ENCODE results near the gene VGF.
"Not testable (repeated sequence)": the region's sequence is repeated elsewhere in the genome, so short reads cannot be mapped to it uniquely, and the experiment has no call there.

VGF gene

DNA sequence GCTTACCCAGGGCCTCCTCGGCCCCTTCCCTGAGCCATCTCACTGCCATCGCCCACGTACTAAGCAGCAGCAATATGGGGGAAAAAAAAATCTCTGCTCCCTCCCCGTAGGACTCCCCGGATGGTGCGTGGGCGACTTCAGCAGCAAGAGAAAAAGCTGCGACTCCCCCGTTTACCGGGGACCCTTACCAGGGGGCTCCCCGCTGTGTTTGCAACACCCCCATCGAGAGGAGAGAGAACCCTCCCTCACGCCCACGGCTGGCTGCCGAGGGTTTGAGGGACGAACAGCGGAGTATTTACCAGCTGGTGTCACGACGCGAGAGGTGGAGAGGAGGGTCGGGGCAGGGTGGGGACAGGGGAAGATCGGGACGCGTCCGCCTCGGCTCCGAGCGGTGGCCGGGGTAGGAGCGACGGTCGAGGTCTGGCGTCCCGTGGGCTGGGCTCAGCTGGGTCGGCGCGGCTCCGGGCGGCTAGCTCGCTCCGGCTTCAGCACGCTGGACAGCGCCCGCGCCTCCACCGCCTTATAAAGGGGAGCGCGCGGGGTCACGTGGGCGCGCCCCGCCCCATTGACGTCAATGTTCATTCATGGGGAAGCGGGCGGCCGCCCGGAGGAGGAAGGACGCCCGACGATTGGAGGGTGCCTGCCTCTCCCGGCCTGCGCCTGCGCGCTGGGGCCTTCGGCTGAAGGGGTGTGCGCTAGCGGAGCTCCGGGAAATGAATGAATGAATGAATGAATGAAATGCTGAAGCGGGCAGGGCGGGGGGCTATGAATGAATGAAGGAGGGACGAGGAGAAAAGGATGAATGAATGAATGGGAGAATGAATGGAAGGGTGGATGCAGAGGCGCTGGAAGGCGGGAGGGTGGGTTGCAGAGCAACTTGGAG, at the start of gene VGF:
TSS of gene VGF (minus strand) at position 495 of the 883 bp plus-strand sequence. CDS start 726 bp downstream, outside the sequence.
- DNase-seq (ENCODE audit: low spot score), result peak; percentile 92

DNA sequence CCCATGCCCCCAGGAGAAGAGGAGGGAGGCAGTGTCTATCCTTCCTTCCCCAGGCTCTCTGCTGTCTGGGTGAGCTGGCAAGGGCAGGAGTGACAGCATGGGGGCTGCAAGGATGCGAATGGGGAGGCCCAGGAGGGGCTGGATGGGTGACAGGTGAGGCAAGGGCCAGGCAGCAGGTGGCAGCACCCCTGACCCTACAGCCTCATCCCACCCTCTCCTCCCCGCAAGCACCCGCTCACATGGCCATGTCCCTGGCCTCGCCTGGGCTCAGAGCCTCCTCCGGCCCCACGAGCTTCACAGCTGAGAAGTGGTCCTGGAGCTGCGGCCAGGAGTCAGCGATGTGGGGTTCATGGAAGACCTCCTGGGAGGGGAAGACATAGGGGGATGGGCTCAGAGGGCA, 46.6 kb upstream of the VGF start:
- DNase-seq (ENCODE audit: low spot score), result no peak

DNA sequence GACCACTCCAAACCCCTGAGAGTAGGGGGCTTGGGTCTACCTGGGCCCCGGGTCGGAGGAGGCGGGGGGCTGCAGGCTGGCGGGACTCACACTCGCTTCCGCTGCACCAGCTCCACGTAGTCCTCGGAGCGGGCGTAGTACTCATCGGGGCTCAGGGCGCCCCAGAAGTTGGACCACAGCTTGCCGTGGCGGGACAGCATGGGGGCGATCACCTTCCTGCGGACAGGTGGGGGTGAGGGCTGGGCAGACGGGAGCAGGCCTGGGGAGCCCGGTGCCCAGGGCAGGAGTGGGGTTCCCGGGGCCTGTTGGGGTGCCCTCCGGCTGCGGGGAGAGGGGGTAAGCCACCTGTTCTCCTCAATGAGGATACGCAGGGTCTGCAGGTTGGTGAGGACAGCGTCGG, 46.1 kb upstream of the VGF start:
- no peak for DNase-seq (ENCODE audit: low spot score)

DNA sequence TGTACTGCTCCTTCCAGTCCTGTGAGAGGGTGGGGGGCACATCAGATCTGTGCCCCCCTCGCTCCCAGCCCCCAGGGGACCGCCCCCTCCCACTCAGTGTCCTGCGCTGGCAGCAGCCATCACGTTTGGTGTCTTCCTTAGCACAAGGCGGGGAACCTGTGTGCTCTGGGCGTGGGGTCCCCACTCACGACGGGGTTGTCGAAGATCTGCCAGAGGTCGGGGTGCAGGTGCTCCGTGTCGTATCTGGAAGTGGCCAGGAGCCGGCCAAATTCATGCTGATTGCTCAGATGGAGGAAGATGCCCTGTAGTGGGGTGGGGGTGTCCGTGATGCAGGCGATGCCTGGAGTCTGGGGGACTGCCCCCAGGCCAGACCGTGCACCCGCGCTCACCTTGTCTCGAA, 44.8 kb upstream of the VGF start:
- no peak for DNase-seq (ENCODE audit: low spot score)

DNA sequence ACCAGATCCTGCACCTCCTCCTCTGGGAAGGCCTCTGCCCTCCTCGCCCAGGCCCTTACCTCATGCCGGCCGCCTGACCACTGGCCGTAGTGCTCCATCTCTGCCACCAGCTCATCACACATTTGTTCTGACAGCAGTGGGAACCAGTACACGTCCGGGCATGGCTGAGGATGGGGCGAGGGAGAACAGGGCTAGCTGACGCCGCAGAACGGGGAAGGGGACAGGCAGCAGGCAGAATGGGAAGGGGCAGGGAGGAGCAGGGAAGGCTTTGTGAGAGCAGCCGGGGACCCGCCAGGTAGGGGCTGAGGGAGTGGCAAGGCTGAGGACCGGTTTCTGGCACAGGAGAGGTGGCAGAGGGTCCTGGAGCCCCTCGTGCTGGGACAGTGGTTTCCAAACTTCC, 43.4 kb upstream of the VGF start:
- no peak for DNase-seq (ENCODE audit: low spot score)

DNA sequence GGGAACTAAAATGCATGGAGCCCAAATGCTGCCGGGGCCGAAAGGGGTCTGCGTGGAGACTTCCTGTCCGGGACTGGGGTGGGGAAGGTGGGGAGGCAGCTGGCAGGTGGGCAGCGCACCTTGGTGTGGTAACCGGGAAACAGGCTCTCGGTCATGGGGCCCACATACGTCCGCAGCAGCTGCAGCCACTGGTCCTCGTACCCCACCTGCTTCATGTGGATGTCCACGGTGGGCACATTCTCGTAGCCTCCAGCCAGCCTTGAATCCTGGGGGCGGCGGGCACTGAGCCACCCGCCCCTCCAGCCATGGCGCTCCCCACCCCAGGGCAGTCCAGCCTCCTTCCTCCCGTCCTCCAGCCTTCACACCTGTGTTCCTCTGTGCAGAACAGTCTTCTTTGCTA, 42.1 kb upstream of the VGF start:
- no peak for DNase-seq (ENCODE audit: low spot score)

DNA sequence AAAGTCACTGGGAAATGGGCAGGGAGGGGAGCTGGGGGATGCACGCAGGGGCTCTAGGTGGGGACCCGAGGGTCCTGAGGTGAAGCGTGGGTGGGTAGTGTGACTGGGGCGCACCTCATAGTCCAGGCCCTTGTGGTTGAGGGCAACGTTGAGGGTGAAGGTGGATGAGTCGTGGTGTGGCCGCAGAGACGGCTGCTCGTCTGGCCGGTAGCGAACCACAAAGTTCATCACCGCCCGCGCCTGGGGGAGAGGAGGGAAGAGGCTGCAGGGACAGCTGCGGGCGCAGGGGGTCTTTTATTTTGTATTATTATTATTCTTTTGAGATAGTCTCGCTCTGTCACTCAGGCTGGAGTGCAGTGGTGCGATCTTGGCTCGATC, 41.3 kb upstream of the VGF start:
- no peak for DNase-seq (ENCODE audit: low spot score)

DNA sequence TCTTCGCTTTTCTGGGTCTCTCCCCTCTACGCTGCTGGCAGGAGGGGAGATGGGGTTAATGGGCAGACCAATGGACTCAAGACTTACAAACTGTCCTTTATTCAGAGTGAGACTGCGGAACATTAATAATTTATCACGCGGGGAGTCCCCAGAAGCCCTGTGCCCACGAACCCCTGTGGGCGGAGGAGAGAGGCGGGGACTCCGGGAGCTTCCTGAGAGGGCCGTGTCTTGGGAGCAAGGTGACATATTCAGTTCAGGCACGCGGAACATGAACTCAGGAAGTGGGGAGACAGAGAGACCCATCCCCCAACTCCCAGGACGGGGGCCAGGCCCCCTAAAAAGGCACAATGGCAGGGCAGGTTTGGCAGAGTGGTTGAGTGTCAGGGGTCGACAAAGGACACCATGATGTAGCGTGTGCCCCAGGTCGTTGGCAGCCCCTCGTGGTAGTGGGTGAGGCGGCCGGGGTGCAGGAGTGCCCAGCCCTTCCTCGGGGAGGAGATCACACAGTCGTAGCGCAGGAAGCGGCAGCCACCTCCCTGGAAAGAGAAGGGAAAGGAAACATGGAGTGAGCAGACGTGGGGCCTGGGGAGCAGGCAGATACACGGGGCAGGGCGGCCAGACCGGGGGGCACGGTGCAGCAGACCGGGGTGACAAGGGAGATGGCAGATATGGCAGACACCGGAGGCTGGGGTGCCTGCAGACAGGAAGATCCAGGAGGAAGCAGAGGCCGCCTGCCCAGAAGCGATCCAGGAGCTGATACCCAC, 40.7 kb upstream of the VGF start:
- DNase-seq (ENCODE audit: low spot score), result no peak

DNA sequence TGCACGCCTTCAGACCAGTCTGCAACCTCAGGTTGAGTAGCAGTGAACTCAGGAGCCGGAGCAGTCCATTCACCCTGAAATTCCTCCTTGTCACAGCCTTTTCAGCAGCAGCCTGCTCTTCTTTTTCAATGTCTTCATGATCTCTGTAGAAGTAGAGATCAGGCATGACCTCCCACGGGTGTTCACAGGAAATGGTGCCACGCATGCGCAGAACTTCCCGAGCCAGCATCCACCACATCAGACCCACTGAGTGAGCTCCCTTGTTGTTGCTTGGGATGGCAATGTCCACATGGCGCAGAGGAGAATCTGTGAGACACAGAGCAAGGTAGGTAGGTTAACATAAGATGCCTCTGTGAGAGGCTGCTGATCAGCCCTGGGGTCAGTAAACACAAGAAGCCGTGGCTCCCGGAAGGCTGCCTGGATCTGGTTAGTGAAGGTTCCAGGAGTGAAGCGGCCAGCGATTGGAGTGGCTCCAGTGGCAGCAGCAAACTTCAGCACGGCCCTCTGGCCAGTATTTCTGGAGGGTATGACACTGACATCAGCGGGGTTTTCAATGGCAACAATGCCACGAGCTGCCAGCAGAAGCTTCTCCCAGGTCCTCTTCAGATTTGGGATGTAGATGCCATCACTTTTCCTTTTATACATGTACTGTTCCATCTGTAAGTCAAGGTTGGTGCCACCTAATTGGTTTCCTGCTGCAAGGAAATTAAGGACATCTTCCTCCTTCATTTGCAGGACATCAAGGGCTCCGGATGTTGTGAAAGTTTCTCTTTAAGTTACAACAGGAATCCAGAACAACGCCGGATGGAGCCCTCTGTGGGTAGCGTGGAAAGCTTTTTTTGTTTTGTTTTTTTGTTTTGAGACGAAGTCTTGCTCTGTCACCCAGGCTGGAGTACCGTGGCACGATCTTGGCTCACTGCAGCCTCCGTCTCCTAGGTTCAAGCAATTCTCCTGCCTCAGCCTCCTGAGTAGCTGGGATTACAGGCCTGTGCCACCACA, 38.7 kb upstream of the VGF start:
- DNase-seq (ENCODE audit: low spot score), result not testable (repeated sequence)

DNA sequence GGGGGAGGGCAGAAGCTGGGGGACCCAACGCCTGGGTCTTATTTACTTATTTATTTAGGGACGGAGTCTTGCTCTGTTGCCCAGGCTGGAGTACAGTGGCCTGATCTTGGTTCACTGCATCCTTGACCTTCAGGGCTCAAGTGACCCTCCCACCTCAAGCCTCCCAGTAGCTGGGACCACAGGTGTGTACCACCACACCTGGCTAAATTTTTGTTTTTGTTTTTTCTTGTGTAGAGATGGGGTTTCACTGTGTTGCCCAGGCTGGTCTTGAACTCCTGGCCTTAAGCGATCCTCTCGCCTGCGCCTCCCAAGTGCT, 37.2 kb upstream of the VGF start:
- DNase-seq (ENCODE audit: low spot score), result no peak

DNA sequence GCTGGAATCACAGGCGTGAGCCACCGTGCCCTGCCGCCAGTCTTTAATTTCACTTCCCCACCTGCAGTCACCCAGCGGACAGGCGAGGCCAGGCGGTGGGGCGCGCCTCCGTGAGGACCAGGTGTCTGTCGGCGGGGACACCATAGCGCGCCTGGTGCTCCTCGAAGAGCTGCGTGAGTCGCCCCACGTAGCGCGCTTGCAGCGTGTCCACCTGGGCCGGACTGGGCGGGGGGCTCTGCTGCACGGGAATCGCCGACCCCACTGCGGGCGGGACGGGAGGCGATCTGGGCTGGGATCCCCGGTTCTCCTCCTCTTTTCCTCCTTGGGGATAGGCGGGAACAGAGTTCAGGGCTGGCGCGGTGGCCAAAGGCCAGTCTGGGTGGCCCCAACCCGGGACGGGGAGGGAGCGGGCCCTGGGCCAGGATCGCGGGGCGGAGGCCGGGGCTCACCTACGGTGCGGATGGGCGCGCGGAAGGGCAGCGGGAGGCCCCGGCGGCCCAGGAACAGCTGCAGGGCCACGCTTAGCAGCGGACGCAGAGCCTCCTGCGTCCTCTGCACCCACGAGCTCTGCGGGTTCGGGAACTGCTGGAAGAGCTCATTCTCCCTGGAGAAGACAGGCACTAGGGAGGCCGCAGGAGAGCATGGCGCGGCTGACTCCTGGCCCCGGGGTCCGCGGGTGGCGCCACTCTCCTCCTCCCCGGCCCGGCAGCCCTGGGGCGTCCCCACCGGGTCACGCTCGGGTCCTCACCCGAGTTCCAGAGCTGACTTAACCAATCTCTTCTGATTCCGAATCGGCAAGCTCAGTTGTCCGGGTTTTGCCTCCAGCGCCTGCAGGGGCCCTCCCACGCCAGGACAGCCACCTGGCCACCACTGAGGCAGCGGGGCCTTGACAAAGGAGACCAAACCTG, 36.6 kb upstream of the VGF start:
- no peak for DNase-seq (ENCODE audit: low spot score)

DNA sequence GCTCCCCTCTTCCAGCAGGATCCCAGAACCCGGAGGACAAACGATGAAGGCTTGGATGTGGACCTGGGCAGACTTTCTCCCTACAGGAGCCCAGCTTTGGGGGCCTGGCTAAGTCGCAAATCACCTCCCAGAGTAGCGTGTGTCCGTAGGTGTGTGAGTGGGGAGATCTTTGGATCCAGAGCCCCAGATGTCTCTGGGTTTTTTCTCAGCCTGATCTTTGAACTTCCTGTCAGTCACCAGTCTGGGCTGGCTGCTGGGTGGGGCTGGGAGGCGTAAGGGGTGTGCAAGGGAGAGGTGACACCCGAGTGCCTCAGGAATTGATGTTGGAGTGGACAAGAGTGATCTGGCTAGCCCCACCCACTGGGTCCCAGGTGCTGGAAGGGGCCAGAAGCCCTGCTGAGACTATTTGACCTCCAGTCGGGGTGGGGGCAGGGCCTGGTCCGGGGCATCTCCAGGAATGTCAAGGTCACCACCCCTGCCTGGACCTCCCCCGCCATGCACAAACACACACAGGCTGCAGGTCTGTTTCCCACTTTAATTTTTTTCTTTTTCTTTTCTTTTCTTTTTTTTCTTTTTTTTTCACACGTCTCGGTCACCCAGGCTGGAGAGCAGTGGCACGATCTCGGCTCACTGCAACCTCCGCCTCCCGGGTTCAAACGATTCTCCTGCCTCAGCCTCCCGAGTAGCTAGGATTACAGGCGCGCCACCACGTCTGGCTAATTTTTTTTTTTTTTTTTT, 35.7 kb upstream of the VGF start, which contains the start of gene MOGAT3:
TSS of gene MOGAT3 (minus strand) at position 175 of the 738 bp plus-strand sequence. CDS start 182 bp downstream, outside the sequence.
- no peak for DNase-seq (ENCODE audit: low spot score)

DNA sequence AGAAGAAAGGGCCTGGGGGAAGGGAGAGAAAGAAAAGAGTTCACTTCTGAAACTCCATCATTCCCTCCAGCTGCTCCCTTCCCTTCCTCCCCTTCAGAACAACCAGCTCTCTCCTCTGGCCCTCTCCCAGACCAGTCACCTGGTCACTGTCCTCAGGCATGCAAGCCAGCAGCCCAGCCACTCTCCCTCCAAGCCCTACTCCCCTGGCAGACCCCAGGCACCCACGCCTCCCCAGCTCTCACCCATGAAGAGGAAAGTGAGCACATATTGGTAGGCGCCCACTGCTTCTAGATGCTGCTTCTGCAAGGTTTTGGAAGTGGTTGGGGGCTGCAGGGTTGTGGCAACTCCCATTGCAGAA, 35.1 kb upstream of the VGF start:
- DNase-seq (ENCODE audit: low spot score), result no peak

DNA sequence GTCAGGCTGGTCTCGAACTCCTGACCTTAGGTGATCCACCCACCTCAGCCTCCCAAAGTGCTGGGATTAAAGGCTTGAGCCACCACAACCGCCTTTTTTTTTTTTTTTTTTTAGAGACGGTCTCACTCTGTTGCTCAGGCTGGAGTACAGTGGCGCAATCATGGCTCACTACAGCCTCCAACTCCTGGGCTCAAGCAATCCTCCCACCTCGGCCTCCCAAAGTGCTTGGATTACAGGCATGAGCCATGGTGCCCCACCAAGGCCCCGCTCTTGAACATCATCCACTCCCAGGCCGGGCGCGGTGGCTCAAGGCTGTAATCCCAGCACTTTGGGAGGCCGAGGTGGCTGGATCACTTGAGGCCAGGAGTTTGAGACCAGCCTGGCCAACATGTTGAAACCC, 34.2 kb upstream of the VGF start:
- DNase-seq (ENCODE audit: low spot score), result not testable (repeated sequence)

DNA sequence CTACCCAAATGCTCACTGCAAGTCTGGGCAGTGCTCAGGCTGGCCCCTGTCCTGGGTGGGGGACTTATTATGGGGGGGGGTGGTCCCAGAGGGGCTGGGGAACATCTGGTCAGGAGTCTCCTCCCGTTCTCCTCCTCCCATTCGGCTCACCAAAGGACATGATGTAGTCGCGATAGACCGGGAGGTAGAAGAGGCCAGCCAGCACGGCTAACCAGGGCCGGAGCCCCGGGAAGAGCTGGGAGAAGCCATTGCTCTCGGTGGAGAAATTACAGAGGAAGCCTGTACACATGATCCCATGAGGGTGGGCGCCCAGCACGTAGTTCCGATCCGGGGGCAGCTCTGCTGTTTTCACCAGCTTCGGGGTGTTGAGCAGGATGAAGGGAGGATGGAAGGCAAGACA, 33.1 kb upstream of the VGF start:
- no peak for DNase-seq (ENCODE audit: low spot score)

DNA sequence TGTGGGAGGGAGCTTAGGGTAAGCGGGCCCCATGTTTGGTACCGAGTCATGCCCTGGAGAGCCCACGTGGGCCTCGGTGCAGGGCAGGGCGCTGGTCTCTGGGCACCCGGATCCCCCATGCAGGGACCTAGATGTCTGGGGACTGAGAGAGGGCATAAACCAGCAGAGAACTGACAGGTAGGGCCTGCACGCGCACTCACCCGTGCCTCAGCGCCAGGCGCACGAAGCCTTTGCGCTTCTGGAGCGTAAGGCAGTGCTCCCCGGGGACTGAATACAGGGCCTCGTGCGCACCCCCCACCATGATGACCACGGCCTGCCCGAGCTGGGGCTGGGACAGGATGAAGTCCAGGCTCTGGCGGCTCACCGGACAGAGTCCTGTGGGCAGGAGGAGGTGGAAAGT, 32.6 kb upstream of the VGF start:
- no peak for DNase-seq (ENCODE audit: low spot score)

DNA sequence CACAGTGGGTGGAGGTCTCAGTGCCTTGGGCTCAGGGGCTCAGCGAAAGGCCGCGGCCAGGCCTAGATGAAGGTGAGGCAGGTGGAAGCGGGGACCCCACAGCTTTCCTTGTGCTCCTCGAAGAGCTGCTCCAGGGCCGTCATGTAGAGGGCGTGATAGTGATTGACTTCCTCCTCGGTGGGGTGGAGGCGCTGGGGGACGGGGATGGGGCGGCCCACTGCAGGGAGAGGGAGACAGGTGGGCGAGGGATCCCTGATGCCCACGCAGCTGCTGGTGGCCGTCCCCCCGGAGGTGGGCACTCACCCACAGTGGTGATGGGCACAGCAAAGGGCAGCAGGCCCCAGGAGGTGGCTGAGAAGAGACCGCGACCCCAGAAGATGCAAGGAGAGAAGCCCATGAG, 30.5 kb upstream of the VGF start:
- no peak for DNase-seq (ENCODE audit: low spot score)

DNA sequence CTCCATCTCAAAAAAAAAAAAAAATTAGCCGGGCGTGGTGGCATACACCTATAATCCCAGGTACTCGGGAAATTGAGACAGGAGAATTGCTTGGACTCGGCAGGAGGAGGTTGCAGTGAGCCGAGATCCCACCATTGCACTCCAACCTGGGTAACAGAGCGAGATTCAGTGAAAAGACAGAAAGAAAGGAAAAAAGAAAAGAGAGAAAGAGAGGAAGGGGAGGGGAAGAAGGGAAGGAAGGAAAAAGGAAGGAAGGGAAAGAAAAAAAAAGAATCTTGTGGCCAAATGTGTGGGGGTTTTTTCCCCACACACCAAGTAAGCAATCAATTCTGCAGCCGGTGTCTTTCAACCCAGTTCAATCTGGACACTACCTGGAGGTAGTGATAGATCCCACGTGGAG, 23.7 kb upstream of the VGF start:
- DNase-seq (ENCODE audit: low spot score), result no peak

DNA sequence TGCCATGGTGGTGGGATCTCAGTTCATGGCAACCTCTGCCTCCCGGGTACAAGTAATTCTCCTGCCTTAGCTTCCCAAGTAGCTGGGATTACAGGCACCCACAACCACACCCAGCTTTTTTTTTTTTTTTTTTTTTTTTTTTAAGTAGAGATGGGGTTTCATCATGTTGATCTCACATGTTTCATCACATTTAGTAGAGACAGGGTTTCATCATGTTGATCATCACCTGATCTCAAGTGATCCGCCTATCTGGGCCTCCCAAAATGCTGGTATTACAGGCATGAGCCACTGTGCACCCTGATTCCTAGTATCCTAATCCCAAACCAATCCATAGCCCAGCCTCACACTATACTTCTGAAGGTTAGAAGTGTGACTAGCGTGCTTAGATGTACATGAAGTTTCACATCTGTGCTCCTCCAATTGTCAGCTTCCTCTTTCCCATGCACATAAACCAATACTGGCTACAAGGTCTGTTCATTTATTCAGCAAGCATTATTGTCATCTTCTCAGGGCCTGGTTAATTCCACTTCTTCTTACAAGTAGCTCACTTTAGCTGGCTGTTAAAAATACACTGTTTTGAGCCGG, 21.6 kb upstream of the VGF start:
- DNase-seq (ENCODE audit: low spot score), result no peak

DNA sequence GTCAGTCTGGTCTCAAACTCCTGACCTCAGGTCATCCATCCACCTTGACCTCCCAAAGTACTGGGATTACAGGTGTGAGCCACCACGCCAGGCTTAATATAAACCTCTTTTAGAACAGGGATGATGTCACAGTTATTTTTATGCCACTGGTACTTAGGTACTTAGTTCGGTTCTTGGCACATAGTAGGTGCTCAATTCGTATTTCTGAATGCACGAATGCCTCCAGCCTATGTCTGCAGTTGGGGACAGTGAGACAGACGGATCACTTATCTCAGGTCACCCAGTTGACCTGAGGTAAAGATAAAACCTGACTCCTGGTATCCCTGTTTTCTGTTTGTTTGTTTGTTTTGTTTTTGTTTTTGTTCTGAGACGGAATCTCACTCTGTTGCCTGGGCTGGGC, 20.8 kb upstream of the VGF start:
- DNase-seq (ENCODE audit: low spot score), result no peak

Data from kidney capillary endothelial cell (primary cell).